HFFc6 (cell line): ENCODE results near the gene CRYBG1. TPM values are rescaled to one million over a fixed set of nuclear protein-coding genes. Genes with fewer than 3 reads are reported as not detected.
A peak's percentile ranks its signal among the peaks of the same experiment; 100 is the strongest.

Experiments
- DNase-seq: peaks from one replicate; pipeline ENCODE4 v3.0.0-alpha.2; 2018
- H3K27ac Mint-ChIP-seq: 2 replicates; pipeline ENCODE4 v1.8.0; 2020; ENCODE audit warnings: mild to moderate bottlenecking, mixed read lengths
- H3K27me3 Mint-ChIP-seq: 2 replicates; pipeline ENCODE4 v1.8.0; 2021; ENCODE audit warnings: mild to moderate bottlenecking, moderate library complexity, mixed read lengths; ENCODE audit not compliant: insufficient read depth
- H3K36me3 Mint-ChIP-seq: 2 replicates; pipeline ENCODE4 v1.8.0; 2021; ENCODE audit warnings: low read depth, mixed read lengths
- H3K4me1 Mint-ChIP-seq: 2 replicates; pipeline ENCODE4 v1.8.0; 2020; ENCODE audit warnings: low read depth, mixed read lengths
- H3K4me3 Mint-ChIP-seq: 2 replicates; pipeline ENCODE4 v1.8.0; 2020; ENCODE audit warnings: mild to moderate bottlenecking, moderate library complexity, mixed read lengths
- H3K9me3 Mint-ChIP-seq: 2 replicates; pipeline ENCODE4 v1.8.0; 2020; ENCODE audit warnings: mild to moderate bottlenecking, mixed read lengths
- CTCF ChIP-seq: fragments of 200-600 bp; sonication (generic); IDR thresholded peaks from 2 replicates; pipeline ENCODE4 v1.5.0; 2021; ENCODE audit warnings: antibody characterized with exemption, mild to moderate bottlenecking
- total RNA-seq, 6 experiments: library from RNA; stranded (reverse); fragmentation: NEBNext Ultra II Directional; extraction: Animal tissue kit (Norgen Biotek cat#: 25700); gene quantifications; 2 replicates in 1 of 6; 3 replicates in 5 of 6; pipeline ENCODE4 v1.2.3, GENCODE V29; 2021

CRYBG1 gene
- total RNA-seq, 6 experiments from 2014 or later, result 8.2 to 10.9 (median 9.8) TPM

GRCh38 chr6:106536357-106536756 is 175.8 kb downstream of the CRYBG1 start:
- Mint-ChIP-seq H3K27ac (no peak overlapping the region), H3K27me3 (no peaks in the 10 kb centered on the region), H3K9me3 (no peaks in the 10 kb centered on the region), H3K36me3 (peaks cover 24% of the 10 kb centered on the region), H3K4me1 (peaks cover 70% of the 10 kb centered on the region), H3K4me3 (no peak overlapping the region)
- no peak for TF ChIP-seq CTCF
- no peak for DNase-seq

- no peak for TF ChIP-seq CTCF
- Mint-ChIP-seq H3K27ac (0 out of 2 replicates have a peak overlapping the region, but pooled peaks have one; percentile 30), H3K36me3 (peaks cover 24% of the 10 kb centered on the region), H3K9me3 (no peaks in the 10 kb centered on the region), H3K4me3 (no peak overlapping the region), H3K27me3 (no peaks in the 10 kb centered on the region), H3K4me1 (peaks cover 67% of the 10 kb centered on the region)
- DNase-seq, result no peak
Observed at GRCh38 chr6:106536851-106537250, 176.3 kb downstream of the CRYBG1 start.

- Mint-ChIP-seq H3K4me1 (peaks cover 63% of the 10 kb centered on the region), H3K27ac (no peak overlapping the region), H3K36me3 (peaks cover 20% of the 10 kb centered on the region), H3K9me3 (no peaks in the 10 kb centered on the region), H3K27me3 (no peaks in the 10 kb centered on the region), H3K4me3 (no peak overlapping the region)
- no peak for DNase-seq
- TF ChIP-seq CTCF, result no peak
Observed at GRCh38 chr6:106537662-106538061, 177.1 kb downstream of the CRYBG1 start.

- no peaks in the 10 kb centered on the region for H3K9me3 Mint-ChIP-seq
- peaks cover 58% of the 10 kb centered on the region for H3K4me1 Mint-ChIP-seq
- H3K27me3 Mint-ChIP-seq, result no peaks in the 10 kb centered on the region
- peaks cover 16% of the 10 kb centered on the region for H3K36me3 Mint-ChIP-seq
- H3K27ac Mint-ChIP-seq, result no peak overlapping the region
- DNase-seq, result no peak
- TF ChIP-seq CTCF, result no peak
- H3K4me3 Mint-ChIP-seq, result no peak overlapping the region
Observed at GRCh38 chr6:106538145-106538544, 177.6 kb downstream of the CRYBG1 start.

GRCh38 chr6:106539936-106540335 is 179.4 kb downstream of the CRYBG1 start:
- DNase-seq, result no peak
- H3K27ac Mint-ChIP-seq, result no peak overlapping the region
- peaks cover 43% of the 10 kb centered on the region for H3K4me1 Mint-ChIP-seq
- TF ChIP-seq CTCF, result no peak
- no peaks in the 10 kb centered on the region for H3K27me3 Mint-ChIP-seq
- H3K4me3 Mint-ChIP-seq, result no peak overlapping the region
- H3K9me3 Mint-ChIP-seq, result no peaks in the 10 kb centered on the region
- peaks cover 22% of the 10 kb centered on the region for H3K36me3 Mint-ChIP-seq

- H3K4me1 Mint-ChIP-seq, result peaks cover 43% of the 10 kb centered on the region
- DNase-seq, result no peak
Observed at GRCh38 chr6:106540432-106540831, 179.9 kb downstream of the CRYBG1 start.

More at GRCh38 chr6:106540432-106540831, 179.9 kb downstream of the CRYBG1 start:
- TF ChIP-seq CTCF, result no peak
- Mint-ChIP-seq H3K36me3 (peaks cover 25% of the 10 kb centered on the region), H3K27me3 (no peaks in the 10 kb centered on the region), H3K27ac (peak overlapping the region; percentile 28; the same call in 1 of the 2 replicates), H3K9me3 (no peaks in the 10 kb centered on the region), H3K4me3 (no peak overlapping the region)
